ENCODE results near the gene RBFOX1.

Gene RBFOX1

GRCh38 chr16:7638306-7638705, 305.7 kb downstream of the RBFOX1 start:
- no peaks in the 10 kb centered on the region for H3K9me3 ChIP-seq
- H3K36me3 ChIP-seq, result no peaks in the 10 kb centered on the region
- TF ChIP-seq CTCF (IDR thresholded peaks at IDR 0.05), result no peak
- no peaks in the 10 kb centered on the region for H3K4me1 ChIP-seq (ENCODE audit: control insufficient read depth in 1 of 2, insufficient read depth in 1 of 2, low read depth in 1 of 2, low read length in 1 of 2)
- no peaks in the 10 kb centered on the region for H3K27me3 ChIP-seq
- H3K27ac ChIP-seq, result no peak overlapping the region
- H3K4me3 ChIP-seq (ENCODE audit: low read depth in 1 of 2, low read length in 1 of 2), result no peak overlapping the region

GRCh38 chr16:7640334-7640733, 307.7 kb downstream of the RBFOX1 start:
- Histone ChIP-seq H3K4me3 (ENCODE audit: low read depth in 1 of 2, low read length in 1 of 2) (no peak overlapping the region), H3K36me3 (no peaks in the 10 kb centered on the region), H3K9me3 (no peaks in the 10 kb centered on the region), H3K27ac (no peak overlapping the region), H3K4me1 (ENCODE audit: control insufficient read depth in 1 of 2, insufficient read depth in 1 of 2, low read depth in 1 of 2, low read length in 1 of 2) (no peaks in the 10 kb centered on the region), H3K27me3 (no peaks in the 10 kb centered on the region)
- no peak for TF ChIP-seq CTCF (IDR thresholded peaks at IDR 0.05)

- H3K4me3 ChIP-seq (ENCODE audit: low read depth in 1 of 2, low read length in 1 of 2), result no peak overlapping the region
- H3K36me3 ChIP-seq, result no peaks in the 10 kb centered on the region
- H3K27ac ChIP-seq, result no peak overlapping the region
- TF ChIP-seq CTCF (IDR thresholded peaks at IDR 0.05), result no peak
- no peaks in the 10 kb centered on the region for H3K4me1 ChIP-seq (ENCODE audit: control insufficient read depth in 1 of 2, insufficient read depth in 1 of 2, low read depth in 1 of 2, low read length in 1 of 2)
- no peaks in the 10 kb centered on the region for H3K27me3 ChIP-seq
- H3K9me3 ChIP-seq, result no peaks in the 10 kb centered on the region
Observed at GRCh38 chr16:7644176-7644575, 311.5 kb downstream of the RBFOX1 start.

- H3K27ac ChIP-seq, result no peak overlapping the region
- H3K4me1 ChIP-seq (ENCODE audit: control insufficient read depth in 1 of 2, insufficient read depth in 1 of 2, low read depth in 1 of 2, low read length in 1 of 2), result no peaks in the 10 kb centered on the region
- no peak for TF ChIP-seq CTCF (IDR thresholded peaks at IDR 0.05)
- H3K4me3 ChIP-seq (ENCODE audit: low read depth in 1 of 2, low read length in 1 of 2), result no peak overlapping the region
- no peaks in the 10 kb centered on the region for H3K9me3 ChIP-seq
- no peaks in the 10 kb centered on the region for H3K27me3 ChIP-seq
- no peaks in the 10 kb centered on the region for H3K36me3 ChIP-seq
Observed at GRCh38 chr16:7644811-7645210, 312.2 kb downstream of the RBFOX1 start.

- no peak for TF ChIP-seq CTCF (IDR thresholded peaks at IDR 0.05)
- no peaks in the 10 kb centered on the region for H3K9me3 ChIP-seq
- no peaks in the 10 kb centered on the region for H3K4me1 ChIP-seq (ENCODE audit: control insufficient read depth in 1 of 2, insufficient read depth in 1 of 2, low read depth in 1 of 2, low read length in 1 of 2)
- no peaks in the 10 kb centered on the region for H3K36me3 ChIP-seq
- H3K4me3 ChIP-seq (ENCODE audit: low read depth in 1 of 2, low read length in 1 of 2), result no peak overlapping the region
- no peak overlapping the region for H3K27ac ChIP-seq
- no peaks in the 10 kb centered on the region for H3K27me3 ChIP-seq
Observed at GRCh38 chr16:7646821-7647500, 314.3 kb downstream of the RBFOX1 start.

All from neutrophil (primary cell).